ENCODE measurements around the gene SBSN. TPM values are rescaled to one million over a fixed set of nuclear protein-coding genes. Genes with fewer than 3 reads are reported as not detected.
A peak's percentile ranks its signal among the peaks of the same experiment; 100 is the strongest.

SBSN gene
- total and polyA plus RNA-seq, 9 of the 15 experiments (the other 6 are each of a cell fraction or from before 2014, with no cell fraction given) = 0.05 TPM; not detected in 8

GRCh38 chr19:35498220-35498619 is 29.9 kb downstream of the SBSN start:
- CTCF ChIA-PET (ENCODE audit: low intra/inter-chr PET ratio) = no interaction called here

More at GRCh38 chr19:35498220-35498619, 29.9 kb downstream of the SBSN start:
- Histone ChIP-seq H3K4me3 (no peak overlapping the region), H3K9ac (ENCODE audit: insufficient read depth in 1 of 2, low read depth in 2 of 2, low read length in 2 of 2) (no peak overlapping the region), H3K9me3 (replicated peaks; ENCODE audit: control insufficient read depth, insufficient read depth, low read depth, low read length) (no peaks in the 10 kb centered on the region), H4K20me1 (replicated peaks; ENCODE audit: control insufficient read depth, insufficient read depth, low read length) (peaks cover 6% of the 10 kb centered on the region; the same call in 1 of the 2 replicates), H3K36me3 (ENCODE audit: control insufficient read depth, insufficient read depth, low read length) (no peaks in the 10 kb centered on the region), H3K79me2 (ENCODE audit: control insufficient read depth, insufficient read depth, low read length) (no peaks in the 10 kb centered on the region), H2AFZ (ENCODE audit: low read depth, low read length) (no peak overlapping the region), H3K4me2 (ENCODE audit: insufficient read depth, low read length) (no peak overlapping the region), H3K9me1 (ENCODE audit: control insufficient read depth, insufficient read depth, low read length) (no peaks in the 10 kb centered on the region), H3K27me3 (ENCODE audit: control insufficient read depth in 2 of 2, insufficient read depth in 2 of 2, low read length in 2 of 2) (peaks cover 31 to 77% of the 10 kb centered on the region in 2 experiments; a peak in 4 of 5 replicates), H3K27ac (ENCODE audit: extremely low read depth, low read depth, low read length) (no peak overlapping the region), H3K4me1 (replicated peaks in 1 of 2; ENCODE audit: control insufficient read depth in 2 of 2, insufficient read depth in 2 of 2, low read length in 2 of 2) (peaks cover 9 to 30% of the 10 kb centered on the region in 2 experiments; a peak in 4 of 5 replicates)
- 9% methylated on average over 3 of the region's 3 CpGs for WGBS (ENCODE audit: insufficient coverage, low coverage, missing lambda C conversion rate)
- no TSS peak for BruUV-seq (replicated peaks)
- POLR2A ChIA-PET = interaction anchor here (0.5 to 1.0 kb wide), 2 partner anchors 207 to 234 kb away, joined by 3 read pairs; no protein-coding TSS in a partner anchor
- TF ChIP-seq ZBTB34 (CRISPR knock-in tag; IDR thresholded peaks at IDR 0.05) (no peak), RBM25 (IDR thresholded peaks at IDR 0.05; ENCODE audit: low read depth, low read length, severe bottlenecking) (peak; percentile 46)
- DNase-seq (ENCODE audit: extremely low read depth in 1 of 4, low spot score in 3 of 4) (no peak), ATAC-seq (no peak), FAIRE-seq (no peak)
- in situ Hi-C loops (cut with MboI) (no loop called here), intact Hi-C loops (cut with micrococcal nuclease) (no loop called here)

All from K562 (cell line).